ENCODE measurements around the gene IGF2BP2.

DNA sequence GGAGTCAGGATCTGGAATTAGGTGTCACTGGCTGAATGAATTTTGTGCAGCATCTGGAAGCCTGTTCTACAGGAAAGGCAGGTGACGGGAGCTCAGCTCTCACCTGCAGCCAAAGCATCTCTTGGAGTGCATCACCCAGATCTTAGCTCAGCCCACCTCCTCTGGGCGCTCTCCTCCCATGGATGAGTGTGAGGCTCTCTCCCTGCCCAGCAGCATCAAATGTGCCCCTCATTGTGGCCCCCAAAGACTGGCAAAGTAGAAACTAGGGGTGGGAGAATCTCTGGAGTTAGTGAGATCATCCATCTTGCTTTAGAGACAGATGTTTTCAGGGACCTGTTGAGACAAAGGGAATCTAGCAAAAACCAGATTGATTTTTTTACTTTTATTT lies 170.1 kb downstream of the IGF2BP2 start:
- TF ChIP-seq POLR2A (IDR thresholded peaks at IDR 0.05; ENCODE audit: low read length) (no peak), GATA1 (IDR thresholded peaks at IDR 0.05; ENCODE audit: low read depth, low read length) (no peak)
